ENCODE results near the gene HLA-G.

DNA sequence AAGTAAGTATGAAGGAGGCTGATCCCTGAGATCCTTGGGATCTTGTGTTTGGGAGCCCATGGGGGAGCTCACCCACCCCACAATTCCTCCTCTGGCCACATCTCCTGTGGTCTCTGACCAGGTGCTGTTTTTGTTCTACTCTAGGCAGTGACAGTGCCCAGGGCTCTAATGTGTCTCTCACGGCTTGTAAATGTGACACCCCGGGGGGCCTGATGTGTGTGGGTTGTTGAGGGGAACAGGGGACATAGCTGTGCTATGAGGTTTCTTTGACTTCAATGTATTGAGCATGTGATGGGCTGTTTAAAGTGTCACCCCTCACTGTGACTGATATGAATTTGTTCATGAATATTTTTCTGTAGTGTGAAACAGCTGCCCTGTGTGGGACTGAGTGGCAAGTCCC lies 2.8 kb downstream of the HLA-G start:
- TF ChIP-seq, protein P1, sequence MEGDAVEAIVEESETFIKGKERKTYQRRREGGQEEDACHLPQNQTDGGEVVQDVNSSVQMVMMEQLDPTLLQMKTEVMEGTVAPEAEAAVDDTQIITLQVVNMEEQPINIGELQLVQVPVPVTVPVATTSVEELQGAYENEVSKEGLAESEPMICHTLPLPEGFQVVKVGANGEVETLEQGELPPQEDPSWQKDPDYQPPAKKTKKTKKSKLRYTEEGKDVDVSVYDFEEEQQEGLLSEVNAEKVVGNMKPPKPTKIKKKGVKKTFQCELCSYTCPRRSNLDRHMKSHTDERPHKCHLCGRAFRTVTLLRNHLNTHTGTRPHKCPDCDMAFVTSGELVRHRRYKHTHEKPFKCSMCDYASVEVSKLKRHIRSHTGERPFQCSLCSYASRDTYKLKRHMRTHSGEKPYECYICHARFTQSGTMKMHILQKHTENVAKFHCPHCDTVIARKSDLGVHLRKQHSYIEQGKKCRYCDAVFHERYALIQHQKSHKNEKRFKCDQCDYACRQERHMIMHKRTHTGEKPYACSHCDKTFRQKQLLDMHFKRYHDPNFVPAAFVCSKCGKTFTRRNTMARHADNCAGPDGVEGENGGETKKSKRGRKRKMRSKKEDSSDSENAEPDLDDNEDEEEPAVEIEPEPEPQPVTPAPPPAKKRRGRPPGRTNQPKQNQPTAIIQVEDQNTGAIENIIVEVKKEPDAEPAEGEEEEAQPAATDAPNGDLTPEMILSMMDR (IDR thresholded peaks at IDR 0.05; ENCODE audit: borderline replicate concordance, extremely low read depth, low read length, poor library complexity, severe bottlenecking) = no peak
- TF ChIP-seq EZH2 (IDR thresholded peaks at IDR 0.05; ENCODE audit: borderline replicate concordance, low read depth, low read length, severe bottlenecking) = no peak
